ENCODE measurements around the gene RAB9B.
"Not testable (repeated sequence)": the region's sequence is repeated elsewhere in the genome, so short reads cannot be mapped to it uniquely, and the experiment has no call there.

Gene RAB9B

GRCh38 chrX:103846386-103846785 is 14.3 kb upstream of the RAB9B start:
- TF ChIP-seq Cebpa-rat (IDR thresholded peaks at IDR 0.05), result no peak
- Histone ChIP-seq H3K9ac (no peak overlapping the region), H3K36me3 (no peaks in the 10 kb centered on the region), H4K20me1 (no peaks in the 10 kb centered on the region), H3K9me3 (no peaks in the 10 kb centered on the region), H3K4me2 (no peak overlapping the region), H3K27ac (no peak overlapping the region), H3K4me1 (no peaks in the 10 kb centered on the region), H3K27me3 (no peaks in the 10 kb centered on the region), H3K4me3 (no peak overlapping the region)

GRCh38 chrX:103845165-103845653 is 13.2 kb upstream of the RAB9B start:
- Histone ChIP-seq H3K27me3 (no peaks in the 10 kb centered on the region), H3K36me3 (no peaks in the 10 kb centered on the region), H3K4me2 (no peak overlapping the region), H3K4me1 (no peaks in the 10 kb centered on the region), H4K20me1 (no peaks in the 10 kb centered on the region), H3K9me3 (no peaks in the 10 kb centered on the region), H3K9ac (no peak overlapping the region), H3K4me3 (no peak overlapping the region), H3K27ac (no peak overlapping the region)
- no peak for TF ChIP-seq Cebpa-rat (IDR thresholded peaks at IDR 0.05)

GRCh38 chrX:103839404-103839803 is 7.3 kb upstream of the RAB9B start:
- no peaks in the 10 kb centered on the region for H3K27me3 ChIP-seq

GRCh38 chrX:103831342-103831802 is 685 bp downstream of the RAB9B start:
- H3K9ac ChIP-seq, result 0 out of 2 replicates have a peak overlapping the region, but pooled peaks have one; percentile 21
- H3K4me2 ChIP-seq, result peak overlapping the region; percentile 73
- H3K27me3 ChIP-seq, result no peaks in the 10 kb centered on the region

More at GRCh38 chrX:103839404-103839803, 7.3 kb upstream of the RAB9B start:
- Histone ChIP-seq H3K9me3 (0 out of 2 replicates have a peak, but pooled peaks cover 4% of the 10 kb centered on the region), H3K4me3 (no peak overlapping the region), H4K20me1 (no peaks in the 10 kb centered on the region), H3K36me3 (no peaks in the 10 kb centered on the region), H3K4me1 (no peaks in the 10 kb centered on the region), H3K4me2 (no peak overlapping the region), H3K9ac (no peak overlapping the region), H3K27ac (no peak overlapping the region)
- TF ChIP-seq Cebpa-rat (IDR thresholded peaks at IDR 0.05), result no peak

GRCh38 chrX:103830848-103831247 is 1.2 kb downstream of the RAB9B start:
- TF ChIP-seq Cebpa-rat (IDR thresholded peaks at IDR 0.05), result no peak
- peak overlapping the region; percentile 73; the same call in 1 of the 2 replicates for H3K4me2 ChIP-seq
- no peaks in the 10 kb centered on the region for H3K36me3 ChIP-seq
- no peaks in the 10 kb centered on the region for H3K27me3 ChIP-seq
- no peaks in the 10 kb centered on the region for H4K20me1 ChIP-seq
- 0 out of 2 replicates have a peak, but pooled peaks cover 4% of the 10 kb centered on the region for H3K9me3 ChIP-seq
- H3K4me1 ChIP-seq, result no peaks in the 10 kb centered on the region
- H3K4me3 ChIP-seq, result no peak overlapping the region
- no peak overlapping the region for H3K27ac ChIP-seq
- H3K9ac ChIP-seq, result no peak overlapping the region

More at GRCh38 chrX:103831342-103831802, 685 bp downstream of the RAB9B start:
- H3K4me3 ChIP-seq, result peak overlapping the region; percentile 69
- 0 out of 2 replicates have a peak, but pooled peaks cover 4% of the 10 kb centered on the region for H3K9me3 ChIP-seq
- TF ChIP-seq Cebpa-rat (IDR thresholded peaks at IDR 0.05), result no peak
- H3K27ac ChIP-seq, result no peak overlapping the region
- H3K4me1 ChIP-seq, result no peaks in the 10 kb centered on the region
- H3K36me3 ChIP-seq, result no peaks in the 10 kb centered on the region
- no peaks in the 10 kb centered on the region for H4K20me1 ChIP-seq

- Histone ChIP-seq H3K9ac (no peak overlapping the region), H3K4me3 (no peak overlapping the region), H3K36me3 (no peaks in the 10 kb centered on the region), H3K4me2 (no peak overlapping the region), H3K27ac (no peak overlapping the region), H3K4me1 (no peaks in the 10 kb centered on the region), H3K9me3 (0 out of 2 replicates have a peak, but pooled peaks cover 4% of the 10 kb centered on the region), H4K20me1 (no peaks in the 10 kb centered on the region), H3K27me3 (no peaks in the 10 kb centered on the region)
- no peak for TF ChIP-seq Cebpa-rat (IDR thresholded peaks at IDR 0.05)
These were observed 3.5 kb downstream of the RAB9B start for GRCh38 chrX:103828529-103828928.

- Histone ChIP-seq H3K9ac (no peak overlapping the region), H3K4me3 (no peak overlapping the region), H3K36me3 (no peaks in the 10 kb centered on the region), H3K4me2 (no peak overlapping the region), H3K4me1 (no peaks in the 10 kb centered on the region), H3K27ac (no peak overlapping the region), H3K9me3 (no peaks in the 10 kb centered on the region), H4K20me1 (no peaks in the 10 kb centered on the region), H3K27me3 (no peaks in the 10 kb centered on the region)
- TF ChIP-seq Cebpa-rat (IDR thresholded peaks at IDR 0.05), result no peak
These were observed 6.2 kb downstream of the RAB9B start for GRCh38 chrX:103825881-103826280.

GRCh38 chrX:103823591-103823990 is 8.5 kb downstream of the RAB9B start:
- Histone ChIP-seq H4K20me1 (no peaks in the 10 kb centered on the region), H3K4me2 (no peak overlapping the region), H3K9ac (no peak overlapping the region), H3K4me1 (no peaks in the 10 kb centered on the region), H3K4me3 (no peak overlapping the region), H3K27me3 (no peaks in the 10 kb centered on the region), H3K27ac (no peak overlapping the region), H3K36me3 (no peaks in the 10 kb centered on the region), H3K9me3 (no peaks in the 10 kb centered on the region)
- no peak for TF ChIP-seq Cebpa-rat (IDR thresholded peaks at IDR 0.05)

- H3K9ac ChIP-seq, H3K27me3 ChIP-seq, H3K27ac ChIP-seq, H3K4me1 ChIP-seq, H3K36me3 ChIP-seq, H4K20me1 ChIP-seq, H3K4me3 ChIP-seq, H3K4me2 ChIP-seq, H3K9me3 ChIP-seq: not testable (repeated sequence)
These were observed 11.3 kb downstream of the RAB9B start for GRCh38 chrX:103820802-103821201.

- Histone ChIP-seq H3K4me3 (no peak overlapping the region), H4K20me1 (no peaks in the 10 kb centered on the region), H3K36me3 (no peaks in the 10 kb centered on the region), H3K27ac (no peak overlapping the region), H3K4me1 (no peaks in the 10 kb centered on the region), H3K9ac (no peak overlapping the region), H3K27me3 (no peaks in the 10 kb centered on the region), H3K4me2 (no peak overlapping the region), H3K9me3 (no peaks in the 10 kb centered on the region)
- TF ChIP-seq Cebpa-rat (IDR thresholded peaks at IDR 0.05), result no peak
These were observed 13.0 kb downstream of the RAB9B start for GRCh38 chrX:103818842-103819619.

All from BLaER1 (cell line).